HG02798 (cell line): ENCODE data around the gene FITM2.
"Not testable (repeated sequence)": the region's sequence is repeated elsewhere in the genome, so short reads cannot be mapped to it uniquely, and the experiment has no call there.

Experiments
- ATAC-seq: cut with Tn5 transposase; IDR thresholded peaks from one replicate; pipeline ENCODE4 v1.9.1; 2021; ENCODE audit warnings: mild to moderate bottlenecking; ENCODE audit not compliant: unreplicated experiment, poor library complexity

Gene FITM2

DNA sequence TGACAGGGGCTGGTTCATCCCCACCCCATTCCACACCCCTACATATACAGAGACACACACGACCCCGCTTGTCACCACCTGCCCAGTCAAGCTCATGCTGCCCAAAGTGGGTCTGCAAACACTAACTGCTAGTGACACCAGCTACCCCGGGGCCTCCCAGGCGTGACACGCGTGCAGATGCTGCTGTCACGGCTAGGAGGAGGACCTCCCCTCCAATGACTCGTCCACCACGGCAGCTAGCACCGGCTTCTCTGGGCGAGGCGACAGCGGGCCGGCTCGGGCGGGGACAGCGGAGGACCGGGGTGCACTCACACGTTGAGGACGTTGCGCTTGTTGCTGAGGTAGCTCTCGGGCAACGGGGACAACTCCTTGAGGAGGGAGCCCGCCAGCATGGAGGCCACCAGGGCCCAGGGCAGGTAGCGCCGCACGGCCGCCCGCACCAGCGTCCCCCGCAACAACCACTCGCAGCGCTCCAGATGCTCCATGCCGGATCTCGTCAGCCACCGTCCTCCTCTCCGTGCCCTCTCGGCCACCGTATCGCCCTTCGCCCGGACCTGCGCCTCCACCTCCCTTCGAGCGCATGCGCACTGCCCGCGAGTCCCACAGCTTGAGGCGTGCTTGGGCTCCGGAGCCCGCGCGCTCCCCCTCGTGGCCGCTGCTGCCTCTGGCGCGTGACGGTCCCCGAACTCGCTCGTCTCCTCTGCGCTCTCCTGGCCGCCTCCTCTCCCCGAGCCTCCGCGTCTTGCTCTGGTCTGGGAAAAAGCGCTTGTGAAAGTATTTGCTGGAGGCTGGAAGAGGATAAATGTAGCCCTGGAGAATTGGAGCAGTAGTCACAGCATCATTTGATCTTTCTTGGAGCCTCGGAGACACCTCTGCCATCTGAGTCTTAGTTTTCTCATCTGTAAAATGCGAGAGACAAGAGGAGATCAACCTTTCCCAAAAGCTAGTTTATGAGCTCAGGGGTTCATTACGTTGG is at the start of gene FITM2:
Gene FITM2, minus strand, starts transcription at position 539 of the 976 bp plus-strand sequence. Its CDS starts 54 bp downstream, at position 485.
- peak; percentile 94 for ATAC-seq

DNA sequence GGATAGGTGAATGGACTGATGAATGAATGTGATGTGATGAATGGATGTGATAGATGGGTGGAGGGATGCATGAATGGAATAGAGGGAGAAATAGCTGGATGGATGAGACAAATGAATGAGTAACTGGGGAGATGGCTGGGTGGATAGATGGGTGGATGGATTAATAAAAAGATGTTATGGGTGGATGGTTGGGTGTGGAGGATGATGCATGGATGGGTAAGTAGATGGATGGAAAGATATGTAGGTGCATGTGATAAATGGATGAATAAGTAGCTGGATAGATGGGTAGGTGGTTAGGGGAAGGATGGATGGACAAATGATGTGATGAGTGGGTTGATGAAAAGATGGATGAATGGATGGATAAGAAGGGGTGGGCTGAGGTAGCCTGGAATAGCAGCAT is 49.2 kb upstream of the FITM2 start:
- ATAC-seq, result no peak

DNA sequence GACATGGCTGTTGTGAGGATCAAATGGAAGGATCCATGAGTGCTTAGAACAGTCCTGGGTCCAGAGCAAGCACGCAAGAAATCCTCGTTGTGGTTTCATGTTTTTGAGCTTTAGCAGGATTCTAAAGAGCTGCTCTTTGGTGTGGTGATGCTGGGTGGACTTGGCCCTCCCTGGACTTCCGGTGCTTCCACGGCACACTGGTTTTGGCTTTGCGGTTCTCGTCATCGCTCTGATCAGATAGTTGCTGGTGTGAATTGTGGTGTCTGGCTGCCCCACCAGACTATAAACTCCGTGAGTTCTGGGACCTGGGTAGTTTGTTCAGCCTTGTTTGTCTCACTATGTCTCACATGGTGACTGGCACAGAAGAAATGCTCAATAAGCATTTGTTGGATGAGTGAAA is 47.8 kb upstream of the FITM2 start:
- ATAC-seq, result no peak

DNA sequence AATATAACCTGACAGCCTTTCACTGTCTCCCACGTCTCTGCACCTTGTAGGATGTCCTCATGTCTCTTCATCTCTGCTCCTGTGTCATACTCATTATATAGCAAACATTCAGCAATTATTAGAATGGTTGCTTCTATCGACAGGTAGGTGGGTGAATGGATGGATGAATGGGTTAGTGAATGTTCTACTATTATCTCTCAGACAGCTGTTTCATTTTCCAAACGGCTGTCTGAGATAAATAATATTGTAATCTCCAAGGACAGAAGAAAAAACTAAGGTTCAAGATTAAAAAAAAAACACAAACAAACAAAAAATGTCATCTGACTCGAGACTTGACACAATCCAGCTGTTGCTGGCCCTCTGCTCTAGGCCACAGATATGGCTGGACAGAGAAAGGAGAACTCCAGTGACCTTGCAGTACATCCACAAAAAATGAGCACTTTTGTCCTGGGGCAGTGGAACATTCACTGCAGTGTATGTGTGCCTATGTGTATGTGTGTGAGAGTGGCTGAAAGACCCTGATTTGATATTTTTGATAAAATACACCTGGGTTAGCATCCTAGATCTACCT is 46.6 kb upstream of the FITM2 start:
- ATAC-seq, result no peak

DNA sequence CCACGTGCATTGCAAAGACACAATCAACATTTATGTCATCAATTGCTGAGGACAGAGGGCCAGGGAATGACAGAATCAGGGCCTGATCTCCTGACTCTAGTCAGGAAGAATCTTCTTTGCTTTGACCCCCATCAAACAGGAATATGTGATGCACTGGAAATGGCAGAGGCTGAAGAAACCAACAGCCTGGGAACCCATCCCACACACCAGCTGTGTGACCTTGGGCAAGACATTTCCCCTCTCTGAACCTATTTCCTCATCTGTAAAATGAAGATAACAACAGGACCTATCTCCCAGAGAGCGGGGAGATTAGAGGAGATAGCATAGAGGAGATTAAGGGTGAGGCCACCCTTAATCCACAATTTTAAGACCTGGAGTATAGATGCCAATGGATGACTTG is 46.0 kb upstream of the FITM2 start:
- no peak for ATAC-seq

GRCh38 chr20:44356353-44356723 is 45.3 kb upstream of the FITM2 start:
- no peak for ATAC-seq

GRCh38 chr20:44355498-44356352 is 44.7 kb upstream of the FITM2 start, which contains the start of gene HNF4A:
TSS of gene HNF4A (plus strand) at chr20:44355699. CDS start at chr20:44355805, 106 bp downstream.
- ATAC-seq, result no peak

- no peak for ATAC-seq
These were observed 44.0 kb upstream of the FITM2 start for GRCh38 chr20:44354979-44355497.

- ATAC-seq, result no peak
These were observed 39.6 kb upstream of the FITM2 start for GRCh38 chr20:44350567-44350966.

DNA sequence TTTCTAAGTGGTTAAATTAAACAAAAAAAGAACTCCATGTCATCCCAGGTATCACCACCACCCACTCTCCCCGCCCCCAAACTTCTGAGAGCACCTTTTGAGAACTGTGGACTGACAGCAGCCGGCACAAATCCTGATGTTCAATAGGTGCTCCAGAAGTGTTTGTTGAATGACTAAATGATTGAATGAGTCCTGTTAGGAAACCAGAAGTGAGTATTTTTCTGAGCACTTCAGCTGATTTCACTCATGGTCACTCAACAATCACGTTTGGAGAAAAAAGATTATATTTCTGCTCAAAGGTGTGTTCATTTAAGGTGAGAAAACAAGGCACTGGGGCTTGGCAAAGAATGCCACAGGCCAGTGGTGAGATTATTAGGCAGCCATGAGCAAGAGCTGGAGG is 38.3 kb upstream of the FITM2 start:
- ATAC-seq, result no peak

GRCh38 chr20:44348168-44348659 is 37.2 kb upstream of the FITM2 start:
- no peak for ATAC-seq

GRCh38 chr20:44345941-44346340 is 34.9 kb upstream of the FITM2 start:
- ATAC-seq, result not testable (repeated sequence)

- no peak for ATAC-seq
These were observed 34.1 kb upstream of the FITM2 start for GRCh38 chr20:44345147-44345546.

- ATAC-seq, result no peak
These were observed 33.7 kb upstream of the FITM2 start for GRCh38 chr20:44344723-44345122.

- ATAC-seq, result no peak
These were observed 32.2 kb upstream of the FITM2 start for GRCh38 chr20:44343162-44343675.

DNA sequence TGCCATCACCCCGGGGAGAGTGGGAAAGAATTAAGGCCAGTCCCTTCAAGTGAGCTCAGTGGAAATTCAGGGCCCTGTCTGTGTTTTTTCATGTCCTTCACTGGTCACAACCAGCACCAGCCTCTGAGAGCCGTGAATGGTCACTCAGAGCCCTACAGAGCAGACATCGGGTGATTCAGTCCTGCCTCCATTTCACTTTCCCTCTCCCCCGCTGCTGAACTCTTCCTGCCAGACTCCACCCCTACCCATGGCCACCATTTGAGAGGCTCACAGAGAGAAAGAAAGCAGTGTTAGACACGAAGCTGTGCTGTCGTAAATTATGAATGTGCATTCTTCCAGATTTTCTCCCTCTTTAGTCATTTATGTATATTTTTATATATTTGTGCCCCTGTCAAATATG is 31.2 kb upstream of the FITM2 start:
- ATAC-seq, result no peak

DNA sequence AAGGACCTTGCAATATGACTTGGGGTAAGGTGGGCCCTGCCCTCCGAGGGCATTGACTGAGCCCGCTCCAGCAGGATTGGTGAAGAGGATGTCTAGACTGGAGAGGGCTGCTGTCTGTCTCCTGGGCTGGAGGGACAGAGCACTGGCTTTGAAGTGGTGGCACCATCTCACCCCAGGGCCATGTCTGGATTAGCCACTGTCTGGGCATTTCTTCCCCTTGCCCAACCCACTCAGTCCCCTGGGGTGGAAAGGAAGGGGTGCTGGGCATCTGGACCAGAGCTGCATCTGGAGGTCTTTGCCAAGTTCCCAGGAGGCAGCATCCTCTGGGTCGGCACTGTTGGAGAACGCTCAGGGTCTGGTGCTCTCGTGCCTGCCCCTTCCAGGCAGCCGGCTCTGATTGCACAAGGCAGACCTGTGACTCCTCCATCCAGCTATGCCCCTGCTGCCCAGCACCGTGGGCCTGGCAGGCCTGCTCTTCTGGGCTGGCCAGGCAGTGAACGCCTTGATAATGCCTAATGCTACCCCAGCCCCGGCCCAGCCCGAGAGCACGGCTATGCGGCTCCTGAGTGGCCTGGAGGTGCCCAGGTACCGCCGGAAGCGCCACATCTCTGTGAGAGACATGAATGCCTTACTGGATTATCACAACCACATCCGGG is 25.9 kb upstream of the FITM2 start, which contains the start of gene R3HDML:
Gene R3HDML, plus strand, starts transcription at position 319 of the 656 bp plus-strand sequence. Its CDS starts 115 bp downstream, at position 434.
- no peak for ATAC-seq

GRCh38 chr20:44336086-44336485 is 25.1 kb upstream of the FITM2 start:
- no peak for ATAC-seq

GRCh38 chr20:44335675-44336074 is 24.7 kb upstream of the FITM2 start:
- ATAC-seq, result no peak
